Smooth muscle cell of the brain vasculature (primary cell): Measurements from ENCODE around the gene LCP2.
"Not testable (repeated sequence)": the region's sequence is repeated elsewhere in the genome, so short reads cannot be mapped to it uniquely, and the experiment has no call there.

Experiments used
- DNase-seq: peaks from one replicate; pipeline ENCODE4 v3.0.0-alpha.2; 2012; ENCODE audit warnings: low read depth, low spot score

The LCP2 gene

GRCh38 chr5:170248931-170249227 lies 48.7 kb downstream of the LCP2 start:
- DNase-seq: not testable (repeated sequence)

- DNase-seq: no peak
Observed at GRCh38 chr5:170248172-170248930, 49.2 kb downstream of the LCP2 start.

GRCh38 chr5:170247363-170247762 lies 50.2 kb downstream of the LCP2 start:
- no peak for DNase-seq

GRCh38 chr5:170246126-170246870 lies 51.3 kb downstream of the LCP2 start:
- no peak for DNase-seq

GRCh38 chr5:170245436-170245835 lies 52.1 kb downstream of the LCP2 start:
- not testable (repeated sequence) for DNase-seq

- no peak for DNase-seq
Observed at GRCh38 chr5:170238456-170239196, 59.0 kb downstream of the LCP2 start.

GRCh38 chr5:170235876-170236864 lies 61.4 kb downstream of the LCP2 start:
- DNase-seq: no peak

GRCh38 chr5:170233358-170233892 lies 64.2 kb downstream of the LCP2 start:
- no peak for DNase-seq

GRCh38 chr5:170232786-170233185 lies 64.8 kb downstream of the LCP2 start, which contains the start of gene C5orf58:
TSS of gene C5orf58 (plus strand) at chr5:170232985. CDS start at chr5:170234977, 1,992 bp downstream.
- DNase-seq: no peak

- no peak for DNase-seq
Observed at GRCh38 chr5:170228762-170229435, 68.7 kb downstream of the LCP2 start.

GRCh38 chr5:170226661-170227060 lies 70.9 kb downstream of the LCP2 start:
- DNase-seq: no peak

GRCh38 chr5:170226129-170226615 lies 71.4 kb downstream of the LCP2 start:
- DNase-seq: no peak

GRCh38 chr5:170225326-170226128 lies 72.0 kb downstream of the LCP2 start:
- peak; percentile 44 for DNase-seq

- no peak for DNase-seq
Observed at GRCh38 chr5:170223906-170224305, 73.7 kb downstream of the LCP2 start.

- DNase-seq: no peak
Observed at GRCh38 chr5:170223360-170223759, 74.2 kb downstream of the LCP2 start.

- no peak for DNase-seq
Observed at GRCh38 chr5:170221327-170221741, 76.2 kb downstream of the LCP2 start.

- DNase-seq: no peak
Observed at GRCh38 chr5:170220191-170220590, 77.4 kb downstream of the LCP2 start.

GRCh38 chr5:170219615-170220014 lies 78.0 kb downstream of the LCP2 start:
- no peak for DNase-seq

- DNase-seq: no peak
Observed at GRCh38 chr5:170218726-170219125, 78.9 kb downstream of the LCP2 start.
